ENCODE results near the gene GSN.

DNA sequence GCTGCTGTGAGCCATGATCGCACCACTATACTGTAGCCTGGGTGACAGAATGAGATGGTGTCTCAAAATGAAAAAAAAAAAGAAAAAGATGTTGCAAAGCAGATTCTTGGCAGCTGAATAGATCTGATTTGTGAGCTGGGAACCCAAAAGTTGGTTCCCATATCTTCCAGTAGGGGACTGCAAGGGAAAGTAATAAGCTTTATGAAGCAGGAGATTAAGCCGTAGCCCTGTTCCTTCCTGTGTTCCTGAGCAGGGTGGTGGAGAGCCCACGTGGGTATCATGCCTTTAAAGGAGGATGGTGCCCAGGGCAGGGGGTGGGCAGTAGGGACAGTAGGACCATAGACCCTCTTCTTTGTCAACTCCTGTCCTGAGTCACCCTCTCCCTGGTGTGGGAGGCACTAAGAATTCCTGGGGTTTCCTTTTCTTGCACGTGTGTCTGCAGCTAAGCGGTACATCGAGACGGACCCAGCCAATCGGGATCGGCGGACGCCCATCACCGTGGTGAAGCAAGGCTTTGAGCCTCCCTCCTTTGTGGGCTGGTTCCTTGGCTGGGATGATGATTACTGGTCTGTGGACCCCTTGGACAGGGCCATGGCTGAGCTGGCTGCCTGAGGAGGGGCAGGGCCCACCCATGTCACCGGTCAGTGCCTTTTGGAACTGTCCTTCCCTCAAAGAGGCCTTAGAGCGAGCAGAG lies 64.2 kb downstream of the GSN start:
- TF ChIP-seq EZH2 (IDR thresholded peaks at IDR 0.05), result no peak
- no peak for TF ChIP-seq POLR2AphosphoS5 (IDR thresholded peaks at IDR 0.05; ENCODE audit: borderline replicate concordance, low read depth, low read length)
- no peak for TF ChIP-seq FOXP2 (optimal IDR thresholded peaks at IDR 0.05; ENCODE audit: control extremely low read depth, extremely low read length, insufficient read depth)
